K562 (cell line): ENCODE measurements around the gene ANKRD65. TPM values are rescaled to one million over a fixed set of nuclear protein-coding genes. Genes with fewer than 3 reads are reported as not detected.

Experiments used
- ATAC-seq: fragments of 200-7000 bp; cut with Tn5 transposase; 3 replicates; pipeline ENCODE4 v1.9.1; 2020; ENCODE audit warnings: moderate library complexity
- BruUV-seq: library from RNA; stranded (reverse); fragments of 400-500 nt; replicated peaks from 2 replicates; lab custom pipeline; 2021; lab: Mats Ljungman, UMichigan
- CTCF ChIA-PET: fragments of 300-600 bp; formaldehyde crosslinking; extraction: SDS; loops from one replicate; lab custom pipeline; 2021; ENCODE audit warnings: low intra/inter-chr PET ratio; lab: Yijun Ruan, JAX
- POLR2A ChIA-PET: fragments of 300-600, 350-650 bp; sonication (Branson Sonifier 250); formaldehyde crosslinking; extraction: SDS; loops from one replicate; lab custom pipeline; 2021; ENCODE audit warnings: antibody characterized with exemption, inconsistent platforms; lab: Yijun Ruan, JAX
- DNase-seq, 4 experiments: peaks; one replicate each; pipeline versions ENCODE4 v3.0.0 to v3.0.0-alpha.2; 2011 to 2018; ENCODE audit warnings: low spot score in 3 of 4, mixed read lengths in 3 of 4; ENCODE audit errors: extremely low read depth in 1 of 4
- FAIRE-seq: peaks from 2 replicates; lab custom pipeline; 2011; peaks lifted over from hg19 to GRCh38; lab: Jason Lieb, UNC
- H2AFZ ChIP-seq: 2 replicates; pipeline ENCODE4 v1.6.0; 2011; ENCODE audit warnings: low read depth, low read length, control low read depth, inconsistent platforms
- H3K27ac ChIP-seq: fragments of 200-600 bp; 3 replicates; pipeline ENCODE4 v1.8.0; 2011; ENCODE audit warnings: low read depth, mild to moderate bottlenecking, control low read depth, inconsistent platforms, low read length, moderate library complexity, mixed read lengths; ENCODE audit errors: extremely low read depth
- H3K27me3 ChIP-seq, 2 experiments: fragments of 300-600 bp in 1 of 2; 2 replicates in 1 of 2; 3 replicates in 1 of 2; pipeline versions ENCODE4 v1.6.0 to v1.8.0; 2011; ENCODE audit warnings: inconsistent platforms in 2 of 2, low read length in 2 of 2, mild to moderate bottlenecking in 1 of 2, mixed read lengths in 1 of 2, moderate library complexity in 1 of 2; ENCODE audit not compliant: control insufficient read depth in 2 of 2, insufficient read depth in 2 of 2
- H3K36me3 ChIP-seq: fragments of 300-600 bp; 3 replicates; pipeline ENCODE4 v1.8.0; 2011; ENCODE audit warnings: mild to moderate bottlenecking, low read length, inconsistent platforms; ENCODE audit not compliant: control insufficient read depth, insufficient read depth
- H3K4me1 ChIP-seq, 2 experiments: fragments of 200-600 bp in 1 of 2; replicated peaks in 1 of 2; 2 replicates in 1 of 2; 3 replicates in 1 of 2; pipeline versions ENCODE4 v1.5.1 to v1.8.0; 2011; ENCODE audit warnings: inconsistent platforms in 2 of 2, low read length in 2 of 2, mild to moderate bottlenecking in 1 of 2, mixed read lengths in 1 of 2, moderate library complexity in 1 of 2; ENCODE audit not compliant: control insufficient read depth in 2 of 2, insufficient read depth in 2 of 2
- H3K4me2 ChIP-seq: 2 replicates; pipeline ENCODE4 v1.6.1; 2011; ENCODE audit warnings: low read length, control low read depth, inconsistent platforms, mixed read lengths; ENCODE audit not compliant: insufficient read depth
- H3K4me3 ChIP-seq: fragments of 200-600 bp; sonication (generic), shearing (Covaris generic); 2 replicates; pipeline ENCODE4 v1.5.1; 2016; ENCODE audit warnings: control low read depth, inconsistent platforms
- H3K79me2 ChIP-seq: fragments of 200-600 bp; 3 replicates; pipeline ENCODE4 v1.8.0; 2011; ENCODE audit warnings: low read length, inconsistent platforms; ENCODE audit not compliant: control insufficient read depth, insufficient read depth
- H3K9ac ChIP-seq, 2 experiments: 2 replicates each; pipeline versions ENCODE4 v1.6.0 to v1.6.1; 2011; ENCODE audit warnings: low read depth in 2 of 2, low read length in 2 of 2, control low read depth in 1 of 2, inconsistent platforms in 1 of 2, mild to moderate bottlenecking in 1 of 2, mixed read lengths in 1 of 2; ENCODE audit not compliant: insufficient read depth in 1 of 2
- H3K9me1 ChIP-seq: one replicate; pipeline ENCODE4 v1.6.0; 2011; ENCODE audit warnings: inconsistent platforms, mild to moderate bottlenecking, low read length, moderate library complexity; ENCODE audit not compliant: control insufficient read depth, insufficient read depth
- H3K9me3 ChIP-seq: replicated peaks from 2 replicates; pipeline ENCODE4 v1.5.1; 2011; ENCODE audit warnings: low read depth, low read length, inconsistent platforms; ENCODE audit not compliant: control insufficient read depth, insufficient read depth
- H4K20me1 ChIP-seq: replicated peaks from 2 replicates; pipeline ENCODE4 v1.6.1; 2011; ENCODE audit warnings: low read length, inconsistent platforms, mixed read lengths; ENCODE audit not compliant: control insufficient read depth, insufficient read depth
- BRF1 ChIP-seq: IDR thresholded peaks from 3 replicates; pipeline ENCODE4 v1.6.1; 2011; ENCODE audit warnings: borderline replicate concordance, mild to moderate bottlenecking; ENCODE audit not compliant: insufficient read length; ENCODE audit errors: extremely low read depth
- MAFG ChIP-seq: fragments of 450-650 bp; conservative IDR thresholded peaks from 2 replicates; pipeline ENCODE4 v1.6.1; 2016; ENCODE audit warnings: missing genetic modification characterization, missing compliant biosample characterization
- PML ChIP-seq: IDR thresholded peaks from 2 replicates; pipeline ENCODE4 v1.6.1; 2012; ENCODE audit warnings: low read length, inconsistent platforms
- POLR2AphosphoS5 ChIP-seq: IDR thresholded peaks from 2 replicates; pipeline ENCODE4 v1.6.1; 2011; ENCODE audit warnings: mild to moderate bottlenecking, low read depth, low read length, moderate library complexity; ENCODE audit not compliant: control insufficient read depth, insufficient read depth
- POLR2G ChIP-seq: fragments of 200-400 bp; formaldehyde crosslinking; IDR thresholded peaks from 2 replicates; pipeline ENCODE4 v1.6.1; 2017; ENCODE audit warnings: low read depth, mild to moderate bottlenecking, antibody characterized with exemption, low read length, moderate library complexity
- RBFOX2 ChIP-seq: fragments of 200-400 bp; formaldehyde crosslinking; IDR thresholded peaks from 2 replicates; pipeline ENCODE4 v1.6.1; 2017; ENCODE audit warnings: low read depth, mild to moderate bottlenecking, low read length, moderate library complexity
- SUPT5H ChIP-seq: fragments of 450-650 bp; IDR thresholded peaks from 2 replicates; pipeline ENCODE4 v1.6.1; 2016
- ZBTB8A ChIP-seq: fragments of 450-650 bp; IDR thresholded peaks from 2 replicates; pipeline ENCODE4 v1.6.1; 2018; ENCODE audit warnings: mild to moderate bottlenecking, moderate library complexity; ENCODE audit not compliant: partially characterized antibody
- WGBS: fragments of 100-300 bp; shearing (Covaris generic); methylation state at CpG from one replicate; pipeline ENCODE4 v1.1.6; 2016; ENCODE audit warnings: low coverage, mixed read lengths; ENCODE audit not compliant: insufficient coverage; ENCODE audit errors: missing lambda C conversion rate; 5-methylcytosine and 5-hydroxymethylcytosine counted together
- in situ Hi-C: fragments of 300-500 bp; cut with MboI; formaldehyde crosslinking; loops from 4 replicates; pipeline ENCODE4 v1.15.0; 2018; ENCODE audit warnings: inconsistent platforms, mixed read lengths
- intact Hi-C: fragments of 100-400 bp; cut with micrococcal nuclease; formaldehyde crosslinking; loops from 2 replicates; pipeline ENCODE4 v1.14.2; 2022
- polyA plus RNA-seq, 8 experiments: library from polyadenylated mRNA; depleted of rRNA in 4 of 8; stranded (reverse) in 5 of 8; unstranded in 3 of 8; fragments of >200 nt; fragmentation: Nextera tagmentation in 2 of 8; fragmentation: Illumina TruSeq in 1 of 8; extraction: Ambion mirVana in 2 of 8; extraction: Trizol in 1 of 8; gene quantifications; 2 replicates each; pipeline versions ENCODE4 v1.2.1 to v1.2.3, GENCODE V29; 2011 to 2014; ENCODE audit warnings: inconsistent platforms in 1 of 8, missing spikeins in 1 of 8
- total RNA-seq, 7 experiments: library from RNA; depleted of rRNA in 6 of 7; stranded (reverse); fragments of >200 nt in 6 of 7; fragmentation: Illumina TruSeq in 2 of 7; extraction: Trizol in 2 of 7; gene quantifications; 2 replicates each; pipeline versions ENCODE4 v1.2.1 to v1.2.3, GENCODE V29; 2011 to 2021; ENCODE audit warnings: low replicate concordance in 1 of 7

ANKRD65 gene
- total and polyA plus RNA-seq, 9 of the 15 experiments (the other 6 are each of a cell fraction or from before 2014, with no cell fraction given) = not detected

GRCh38 chr1:1393428-1393827 lies 27.6 kb downstream of the ANKRD65 start:
- ATAC-seq = no peak
- Histone ChIP-seq H2AFZ (no peak overlapping the region), H3K9me3 (no peaks in the 10 kb centered on the region)
- peak; percentile 60 for TF ChIP-seq RBFOX2
- TF ChIP-seq SUPT5H = no peak
- TF ChIP-seq POLR2G = peak; percentile 54
- TF ChIP-seq PML = 0 out of 2 replicates have a peak, but pooled peaks have one; percentile 20
- TF ChIP-seq, all 486 proteins: peak for 3
- FAIRE-seq (no peak), DNase-seq (peak in 1 of 4 experiments; percentile 9)
- intact Hi-C loops (loop anchor here (10.0 kb wide), 1 partner anchor 121 kb away; the partner anchor contains the start of gene ATAD3A), in situ Hi-C loops (no loop called here)
- Histone ChIP-seq H3K36me3 (peaks cover 91% of the 10 kb centered on the region), H3K9ac (peak overlapping the region in 1 of 2 experiments; percentile 74; a peak in 1 of 4 replicates), H3K4me3 (no peak overlapping the region), H3K27me3 (no peaks in the 10 kb centered on the region), H3K4me1 (peaks cover 16 to 20% of the 10 kb centered on the region in 2 experiments), H3K79me2 (peaks cover 49% of the 10 kb centered on the region), H3K9me1 (no peaks in the 10 kb centered on the region), H3K4me2 (no peak overlapping the region), H3K27ac (no peak overlapping the region), H4K20me1 (no peaks in the 10 kb centered on the region)
- BruUV-seq = no TSS peak
- ChIA-PET CTCF (no interaction called here), POLR2A (interaction anchor here (0.5 to 1.3 kb wide), 5 partner anchors 9 to 272 kb away, joined by 3 to 8 read pairs (median 3); no protein-coding TSS in a partner anchor)
- 96% methylated on average over 11 of the region's 11 CpGs for WGBS

- intact Hi-C loops = loop anchor here (10.0 kb wide), 1 partner anchor 122 kb away; the partner anchor contains the start of gene ATAD3A
- Histone ChIP-seq H3K9me3 (no peaks in the 10 kb centered on the region), H3K9ac (no peak overlapping the region), H3K36me3 (peaks cover 91% of the 10 kb centered on the region), H2AFZ (no peak overlapping the region)
- 97% methylated on average over 4 of the region's 4 CpGs for WGBS
- POLR2A ChIA-PET = interaction anchor here (0.5 to 1.3 kb wide), 6 partner anchors 8 to 273 kb away, joined by 3 to 8 read pairs (median 3); no protein-coding TSS in a partner anchor
- FAIRE-seq (no peak), ATAC-seq (no peak)
- 0 out of 2 replicates have a peak, but pooled peaks have one; percentile 39 for TF ChIP-seq POLR2AphosphoS5
- TF ChIP-seq MAFG (tag) = no peak
- peak; percentile 53 for TF ChIP-seq RBFOX2
- TF ChIP-seq BRF1 = no peak
- no peak for TF ChIP-seq ZBTB8A
- TF ChIP-seq, all 486 proteins: peak for 2
- H4K20me1 ChIP-seq = no peaks in the 10 kb centered on the region
- peaks cover 13 to 17% of the 10 kb centered on the region in 2 experiments for H3K4me1 ChIP-seq
- no peak overlapping the region for H3K27ac ChIP-seq
- no peak overlapping the region for H3K4me2 ChIP-seq
- no peaks in the 10 kb centered on the region for H3K9me1 ChIP-seq
- CTCF ChIA-PET = no interaction called here
- in situ Hi-C loops = no loop called here
- no peak overlapping the region for H3K4me3 ChIP-seq
- H3K79me2 ChIP-seq = peaks cover 45% of the 10 kb centered on the region
- BruUV-seq = no TSS peak
- DNase-seq = peak in 1 of 4 experiments; percentile 11
- H3K27me3 ChIP-seq = no peaks in the 10 kb centered on the region
These were observed 28.1 kb downstream of the ANKRD65 start for GRCh38 chr1:1393014-1393413.
